Left ventricle myocardium inferior (tissue), 1 donor: ENCODE data around the gene GAGE12C. TPM values are rescaled to one million over a fixed set of nuclear protein-coding genes. Genes with fewer than 3 reads are reported as not detected.
"Not testable (repeated sequence)": the region's sequence is repeated elsewhere in the genome, so short reads cannot be mapped to it uniquely, and the experiment has no call there.

Experiments
- DNase-seq: peaks from one replicate; pipeline ENCODE4 v3.0.0-alpha.2; 2020
- H3K27ac ChIP-seq: fragments of 200-600 bp; replicated peaks from 2 replicates; pipeline ENCODE4 v1.8.0; 2021
- H3K27me3 ChIP-seq: fragments of 200-600 bp; 2 replicates; pipeline ENCODE4 v1.8.0; 2021; ENCODE audit warnings: low read depth
- H3K36me3 ChIP-seq: fragments of 200-600 bp; 2 replicates; pipeline ENCODE4 v1.8.0; 2021
- H3K4me1 ChIP-seq: fragments of 200-600 bp; 2 replicates; pipeline ENCODE4 v1.8.0; 2021
- H3K4me3 ChIP-seq: fragments of 200-600 bp; 2 replicates; pipeline ENCODE4 v1.8.0; 2021; ENCODE audit warnings: mild to moderate bottlenecking, moderate library complexity
- H3K9me3 ChIP-seq: fragments of 200-600 bp; replicated peaks from 2 replicates; pipeline ENCODE4 v1.8.0; 2021
- intact Hi-C: fragments of 100-400 bp; cut with micrococcal nuclease; formaldehyde crosslinking; loops from one replicate; pipeline ENCODE4 v1.11.0; 2022
- long read RNA-seq: library from polyadenylated mRNA; unstranded; transcript quantifications from one replicate; pipeline ENCODE4 v2.0.0, GENCODE V29; 2021
- total RNA-seq: library from RNA; stranded (reverse); fragmentation: NEBNext Ultra II Directional; extraction: Animal tissue kit (Norgen Biotek cat#: 25700); gene quantifications from one replicate; pipeline ENCODE4 v1.2.1, GENCODE V29; 2021
- donor health status: DM: no; HTN: yes; CAD: no; lungs with severe emphysema.

The GAGE12C gene, protein sequence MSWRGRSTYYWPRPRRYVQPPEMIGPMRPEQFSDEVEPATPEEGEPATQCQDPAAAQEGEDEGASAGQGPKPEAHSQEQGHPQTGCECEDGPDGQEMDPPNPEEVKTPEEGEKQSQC
- not detected for total RNA-seq
- long read RNA-seq, result 0 reads

DNA sequence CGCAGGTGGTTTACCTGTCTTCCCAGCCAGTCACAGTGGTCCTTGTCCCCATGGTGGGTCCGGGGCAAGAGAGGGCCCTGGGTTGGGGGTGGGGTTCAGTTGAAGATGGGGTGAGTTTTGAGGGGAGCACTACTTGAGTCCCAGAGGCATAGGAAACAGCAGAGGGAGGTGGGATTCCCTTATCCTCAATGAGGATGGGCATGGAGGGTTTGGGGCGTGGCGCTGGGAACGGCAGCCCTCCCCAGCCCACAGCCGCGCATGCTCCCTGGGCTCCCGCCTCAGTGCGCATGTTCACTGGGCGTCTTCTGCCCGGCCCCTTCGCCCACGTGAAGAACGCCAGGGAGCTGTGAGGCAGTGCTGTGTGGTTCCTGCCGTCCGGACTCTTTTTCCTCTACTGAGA lies at the start of gene GAGE12C:
Gene GAGE12C (plus strand): TSS at position 301 of the 400 bp plus-strand sequence. CDS start 1,155 bp downstream, outside the sequence.
- H3K27me3 ChIP-seq, intact Hi-C loops, H3K4me3 ChIP-seq, H3K4me1 ChIP-seq, H3K9me3 ChIP-seq, H3K36me3 ChIP-seq, H3K27ac ChIP-seq, DNase-seq: not testable (repeated sequence)

DNA sequence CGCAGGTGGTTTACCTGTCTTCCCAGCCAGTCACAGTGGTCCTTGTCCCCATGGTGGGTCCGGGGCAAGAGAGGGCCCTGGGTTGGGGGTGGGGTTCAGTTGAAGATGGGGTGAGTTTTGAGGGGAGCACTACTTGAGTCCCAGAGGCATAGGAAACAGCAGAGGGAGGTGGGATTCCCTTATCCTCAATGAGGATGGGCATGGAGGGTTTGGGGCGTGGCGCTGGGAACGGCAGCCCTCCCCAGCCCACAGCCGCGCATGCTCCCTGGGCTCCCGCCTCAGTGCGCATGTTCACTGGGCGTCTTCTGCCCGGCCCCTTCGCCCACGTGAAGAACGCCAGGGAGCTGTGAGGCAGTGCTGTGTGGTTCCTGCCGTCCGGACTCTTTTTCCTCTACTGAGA lies 9.5 kb downstream of the GAGE12C start, which contains the start of gene GAGE12D:
Gene GAGE12D (plus strand): TSS at position 301 of the 400 bp plus-strand sequence. CDS start 1,155 bp downstream, outside the sequence.
- H3K27ac ChIP-seq, DNase-seq, H3K4me1 ChIP-seq, H3K36me3 ChIP-seq, H3K9me3 ChIP-seq, H3K4me3 ChIP-seq, intact Hi-C loops, H3K27me3 ChIP-seq: not testable (repeated sequence)

GRCh38 chrX:49550989-49551388 lies 19.0 kb downstream of the GAGE12C start, which contains the start of gene GAGE12E:
Gene GAGE12E, plus strand, starts transcription at chrX:49551289. Its CDS starts 1,155 bp downstream, at chrX:49552444.
- H3K27ac ChIP-seq, H3K36me3 ChIP-seq, H3K4me1 ChIP-seq, H3K9me3 ChIP-seq, H3K27me3 ChIP-seq, intact Hi-C loops, H3K4me3 ChIP-seq, DNase-seq: not testable (repeated sequence)

- H3K9me3 ChIP-seq, intact Hi-C loops, H3K27me3 ChIP-seq, H3K4me1 ChIP-seq, H3K36me3 ChIP-seq, DNase-seq, H3K27ac ChIP-seq, H3K4me3 ChIP-seq: not testable (repeated sequence)
Measured at GRCh38 chrX:49560542-49560941, 28.6 kb downstream of the GAGE12C start, which contains the start of gene GAGE12F. Gene GAGE12F, plus strand, starts transcription at chrX:49560842. Its CDS starts 1,155 bp downstream, at chrX:49561997.

GRCh38 chrX:49568728-49569127 lies 36.8 kb downstream of the GAGE12C start:
- H3K27ac ChIP-seq, H3K27me3 ChIP-seq, intact Hi-C loops, H3K4me1 ChIP-seq, H3K9me3 ChIP-seq, H3K36me3 ChIP-seq, H3K4me3 ChIP-seq: not testable (repeated sequence)
- DNase-seq, result peak; percentile 11

- H3K36me3 ChIP-seq, intact Hi-C loops, DNase-seq, H3K27me3 ChIP-seq, H3K27ac ChIP-seq, H3K4me3 ChIP-seq, H3K9me3 ChIP-seq, H3K4me1 ChIP-seq: not testable (repeated sequence)
Measured at GRCh38 chrX:49569152-49569551, 37.2 kb downstream of the GAGE12C start.

DNA sequence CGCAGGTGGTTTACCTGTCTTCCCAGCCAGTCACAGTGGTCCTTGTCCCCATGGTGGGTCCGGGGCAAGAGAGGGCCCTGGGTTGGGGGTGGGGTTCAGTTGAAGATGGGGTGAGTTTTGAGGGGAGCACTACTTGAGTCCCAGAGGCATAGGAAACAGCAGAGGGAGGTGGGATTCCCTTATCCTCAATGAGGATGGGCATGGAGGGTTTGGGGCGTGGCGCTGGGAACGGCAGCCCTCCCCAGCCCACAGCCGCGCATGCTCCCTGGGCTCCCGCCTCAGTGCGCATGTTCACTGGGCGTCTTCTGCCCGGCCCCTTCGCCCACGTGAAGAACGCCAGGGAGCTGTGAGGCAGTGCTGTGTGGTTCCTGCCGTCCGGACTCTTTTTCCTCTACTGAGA lies 38.1 kb downstream of the GAGE12C start, which contains the start of gene GAGE12G:
Gene GAGE12G (plus strand): TSS at position 301 of the 400 bp plus-strand sequence. CDS start 1,155 bp downstream, outside the sequence.
- DNase-seq, H3K9me3 ChIP-seq, H3K4me3 ChIP-seq, intact Hi-C loops, H3K36me3 ChIP-seq, H3K27ac ChIP-seq, H3K27me3 ChIP-seq, H3K4me1 ChIP-seq: not testable (repeated sequence)

GRCh38 chrX:49579649-49580048 lies 47.7 kb downstream of the GAGE12C start, which contains the start of gene GAGE12H:
Gene GAGE12H, plus strand, starts transcription at chrX:49579949. Its CDS starts 1,155 bp downstream, at chrX:49581104.
- H3K27me3 ChIP-seq, H3K36me3 ChIP-seq, H3K4me3 ChIP-seq, H3K27ac ChIP-seq, intact Hi-C loops, DNase-seq, H3K9me3 ChIP-seq, H3K4me1 ChIP-seq: not testable (repeated sequence)

Other genes starting within 250 kb of the GAGE12C start
- gene GAGE10, start 228.5 kb upstream of the GAGE12C start, total RNA-seq, result not detected
- gene GAGE12J, start 210.1 kb upstream of the GAGE12C start, total RNA-seq, result not detected
- not detected for gene GAGE13, start 200.6 kb upstream of the GAGE12C start, total RNA-seq
- not detected for gene GAGE12D, start 9.6 kb downstream of the GAGE12C start, total RNA-seq
- gene GAGE12E, start 19.1 kb downstream of the GAGE12C start, total RNA-seq, result not detected
- not detected for gene GAGE12F, start 28.7 kb downstream of the GAGE12C start, total RNA-seq
- gene GAGE12G, start 38.2 kb downstream of the GAGE12C start, total RNA-seq, result not detected
- not detected for gene GAGE12H, start 47.8 kb downstream of the GAGE12C start, total RNA-seq
- gene GAGE2A, start 57.3 kb downstream of the GAGE12C start, total RNA-seq, result not detected
- not detected for gene GAGE1, start 66.8 kb downstream of the GAGE12C start, total RNA-seq
- gene PAGE1, start 163.8 kb downstream of the GAGE12C start, total RNA-seq, result not detected